Mammary epithelial cell (primary cell): ENCODE data around the gene GRID2.

Source experiments
- CTCF ChIP-seq, 2 donors: IDR thresholded peaks in 1 of 2; conservative IDR thresholded peaks in 1 of 2; 2 replicates each; pipeline ENCODE4 v1.5.1; 2011 to 2012; ENCODE audit warnings: inconsistent platforms in 2 of 2, low read length in 2 of 2, mild to moderate bottlenecking in 2 of 2, control low read depth in 1 of 2, low read depth in 1 of 2; ENCODE audit not compliant: insufficient read depth in 1 of 2; ENCODE audit errors: extremely low read depth in 1 of 2
- EZH2 ChIP-seq: IDR thresholded peaks from 2 replicates; pipeline ENCODE4 v1.6.1; 2012; ENCODE audit warnings: low read length, inconsistent platforms, borderline replicate concordance

- no peak for TF ChIP-seq CTCF (conservative IDR thresholded peaks at IDR 0.05 in 1 of 2, IDR thresholded peaks at IDR 0.05 in 1 of 2; ENCODE audit: extremely low read depth in 1 of 2, insufficient read depth in 1 of 2, low read depth in 1 of 2, low read length in 2 of 2)
- no peak for TF ChIP-seq EZH2
Measured at GRCh38 chr4:93002240-93002639, 698.5 kb downstream of the GRID2 start.
